GM21515 (cell line): ENCODE measurements around the gene ANKRD55.

Source experiments
- ATAC-seq: cut with Tn5 transposase; IDR thresholded peaks from one replicate; pipeline ENCODE4 v1.9.1; 2021; ENCODE audit not compliant: unreplicated experiment

The ANKRD55 gene

GRCh38 chr5:56054666-56055065 lies 178.5 kb downstream of the ANKRD55 start:
- ATAC-seq = no peak

- no peak for ATAC-seq
Observed at GRCh38 chr5:56053363-56053762, 179.8 kb downstream of the ANKRD55 start.

DNA sequence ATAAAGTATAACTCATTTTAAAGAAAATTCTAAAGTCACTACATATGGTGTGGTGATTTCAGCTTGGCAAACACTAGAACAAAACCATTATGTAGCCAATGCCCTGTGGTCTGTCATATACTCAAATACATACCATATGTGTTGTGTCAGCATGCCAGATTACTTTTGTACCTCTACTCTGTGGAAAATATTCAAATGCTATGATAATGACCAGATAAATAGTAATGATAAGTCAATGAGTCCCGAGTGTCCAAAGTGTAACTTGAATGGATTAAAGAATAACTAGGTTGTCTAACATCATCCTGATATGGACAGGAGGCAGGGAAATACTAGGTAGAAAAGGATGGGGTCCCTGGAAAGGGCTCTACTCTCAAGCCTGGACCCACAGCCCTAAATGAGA lies 180.4 kb downstream of the ANKRD55 start:
- ATAC-seq = no peak

GRCh38 chr5:56050551-56051255 lies 182.4 kb downstream of the ANKRD55 start:
- ATAC-seq = no peak
